DND-41 (cell line): Measurements from ENCODE around the gene PXN.

Source experiments
- ATAC-seq: fragments of 200-7000 bp; cut with Tn5 transposase; 3 replicates; pipeline ENCODE4 v1.9.1; 2021; ENCODE audit warnings: low read depth; ENCODE audit not compliant: insufficient read depth
- DNase-seq: peaks from one replicate; pipeline ENCODE4 v3.0.0-alpha.2; 2020
- H2AFZ ChIP-seq: 2 replicates; pipeline ENCODE4 v1.6.0; 2012; ENCODE audit warnings: low read depth, low read length
- H3K27ac ChIP-seq: 2 replicates; pipeline ENCODE4 v1.5.1; 2012; ENCODE audit warnings: low read length, inconsistent platforms
- H3K27me3 ChIP-seq: fragments of 200-600 bp; sonication (generic); 2 replicates; pipeline ENCODE4 v1.6.0; 2012; ENCODE audit warnings: low read length, mild to moderate bottlenecking, inconsistent platforms; ENCODE audit not compliant: insufficient read depth, poor library complexity
- H3K36me3 ChIP-seq: 2 replicates; pipeline ENCODE4 v1.5.1; 2012; ENCODE audit warnings: low read length, inconsistent platforms; ENCODE audit not compliant: insufficient read depth
- H3K4me1 ChIP-seq: 2 replicates; pipeline ENCODE4 v1.5.1; 2012; ENCODE audit warnings: mild to moderate bottlenecking, low read length; ENCODE audit not compliant: insufficient read depth
- H3K4me2 ChIP-seq: 2 replicates; pipeline ENCODE4 v1.6.0; 2012; ENCODE audit warnings: mild to moderate bottlenecking, moderate library complexity, low read length, inconsistent platforms; ENCODE audit not compliant: insufficient read depth
- H3K4me3 ChIP-seq, 2 experiments: fragments of 200-600 bp in 1 of 2; shearing (Covaris generic) in 1 of 2; 2 replicates each; pipeline ENCODE4 v1.5.1; 2012 to 2016; ENCODE audit warnings: inconsistent platforms in 2 of 2, low read length in 2 of 2, mild to moderate bottlenecking in 2 of 2, low read depth in 1 of 2, moderate library complexity in 1 of 2
- H3K79me2 ChIP-seq: 2 replicates; pipeline ENCODE4 v1.6.0; 2012; ENCODE audit warnings: low read length, inconsistent platforms; ENCODE audit not compliant: insufficient read depth
- H3K9ac ChIP-seq: 2 replicates; pipeline ENCODE4 v1.6.0; 2012; ENCODE audit warnings: low read depth, mild to moderate bottlenecking, inconsistent platforms, low read length, moderate library complexity
- H3K9me3 ChIP-seq: 2 replicates; pipeline ENCODE4 v1.5.1; 2012; ENCODE audit warnings: low read length, moderate library complexity, mild to moderate bottlenecking, inconsistent platforms; ENCODE audit not compliant: insufficient read depth, severe bottlenecking
- H4K20me1 ChIP-seq: 2 replicates; pipeline ENCODE4 v1.6.0; 2012; ENCODE audit warnings: low read length; ENCODE audit not compliant: insufficient read depth
- EZH2 ChIP-seq: IDR thresholded peaks from 3 replicates; pipeline ENCODE4 v1.6.1; 2012; ENCODE audit warnings: borderline replicate concordance, low read depth, mild to moderate bottlenecking, moderate library complexity, low read length, inconsistent platforms; ENCODE audit not compliant: severe bottlenecking
- TF ChIP-seq, protein P1 (sequence below): IDR thresholded peaks from 2 replicates; pipeline ENCODE4 v1.5.1; 2012; ENCODE audit warnings: borderline replicate concordance, low read length, moderate library complexity, mild to moderate bottlenecking; ENCODE audit not compliant: poor library complexity, severe bottlenecking; ENCODE audit errors: extremely low read depth

PXN gene

DNA sequence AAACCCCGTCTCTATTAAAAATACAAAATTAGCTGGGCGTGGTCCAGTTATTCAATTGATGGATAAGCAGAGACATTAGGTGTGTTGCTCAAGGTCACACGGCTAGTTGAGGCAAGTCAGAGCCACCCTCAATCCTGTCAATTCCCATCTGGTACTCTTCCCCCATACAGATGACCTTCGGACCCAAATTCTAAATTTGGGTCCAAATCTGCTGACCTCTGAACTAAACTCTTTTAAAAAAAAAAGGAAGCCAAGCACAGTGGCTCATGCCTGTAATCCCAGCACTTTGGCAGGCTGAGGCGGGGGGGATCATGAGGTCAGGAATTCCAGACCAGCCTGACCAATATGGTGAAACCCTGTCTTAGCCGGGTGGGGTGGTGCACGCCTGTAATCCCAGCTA lies 94.9 kb downstream of the PXN start:
- DNase-seq (no peak), ATAC-seq (no peak)
- no peak overlapping the region for H3K27ac ChIP-seq
- H4K20me1 ChIP-seq = peaks cover 6% of the 10 kb centered on the region; the same call in 1 of the 2 replicates
- no peaks in the 10 kb centered on the region for H3K4me1 ChIP-seq
- H3K9ac ChIP-seq = no peak overlapping the region
- H2AFZ ChIP-seq = no peak overlapping the region
- H3K79me2 ChIP-seq = no peaks in the 10 kb centered on the region
- no peak overlapping the region for H3K4me3 ChIP-seq
- TF ChIP-seq, protein P1, sequence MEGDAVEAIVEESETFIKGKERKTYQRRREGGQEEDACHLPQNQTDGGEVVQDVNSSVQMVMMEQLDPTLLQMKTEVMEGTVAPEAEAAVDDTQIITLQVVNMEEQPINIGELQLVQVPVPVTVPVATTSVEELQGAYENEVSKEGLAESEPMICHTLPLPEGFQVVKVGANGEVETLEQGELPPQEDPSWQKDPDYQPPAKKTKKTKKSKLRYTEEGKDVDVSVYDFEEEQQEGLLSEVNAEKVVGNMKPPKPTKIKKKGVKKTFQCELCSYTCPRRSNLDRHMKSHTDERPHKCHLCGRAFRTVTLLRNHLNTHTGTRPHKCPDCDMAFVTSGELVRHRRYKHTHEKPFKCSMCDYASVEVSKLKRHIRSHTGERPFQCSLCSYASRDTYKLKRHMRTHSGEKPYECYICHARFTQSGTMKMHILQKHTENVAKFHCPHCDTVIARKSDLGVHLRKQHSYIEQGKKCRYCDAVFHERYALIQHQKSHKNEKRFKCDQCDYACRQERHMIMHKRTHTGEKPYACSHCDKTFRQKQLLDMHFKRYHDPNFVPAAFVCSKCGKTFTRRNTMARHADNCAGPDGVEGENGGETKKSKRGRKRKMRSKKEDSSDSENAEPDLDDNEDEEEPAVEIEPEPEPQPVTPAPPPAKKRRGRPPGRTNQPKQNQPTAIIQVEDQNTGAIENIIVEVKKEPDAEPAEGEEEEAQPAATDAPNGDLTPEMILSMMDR = no peak
- no peak for TF ChIP-seq EZH2
- no peaks in the 10 kb centered on the region for H3K9me3 ChIP-seq
- H3K36me3 ChIP-seq = peaks cover 87% of the 10 kb centered on the region
- H3K4me2 ChIP-seq = no peak overlapping the region
- no peaks in the 10 kb centered on the region for H3K27me3 ChIP-seq

DNA sequence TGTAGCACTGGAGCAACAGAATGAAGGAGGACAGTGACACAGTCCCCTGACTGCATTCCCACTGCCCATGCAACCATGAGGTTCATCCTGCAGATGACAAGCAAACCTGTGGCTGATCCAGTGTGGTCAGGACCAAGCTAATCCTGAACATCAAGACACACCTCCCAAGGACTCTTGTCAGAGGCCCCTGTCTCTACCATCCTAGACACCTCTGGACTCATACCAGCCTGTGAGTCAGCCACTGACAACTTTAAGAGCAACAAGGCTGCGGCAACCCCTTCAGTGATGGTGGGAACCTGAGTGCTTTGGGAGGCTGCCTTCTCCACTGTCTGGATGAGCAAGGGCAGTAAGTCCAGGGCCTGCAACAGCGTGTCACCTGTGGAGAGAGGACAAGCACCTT lies 95.6 kb downstream of the PXN start:
- H3K27me3 ChIP-seq = no peaks in the 10 kb centered on the region
- H3K4me3 ChIP-seq = no peak overlapping the region
- no peaks in the 10 kb centered on the region for H3K79me2 ChIP-seq
- ATAC-seq (no peak), DNase-seq (no peak)
- no peaks in the 10 kb centered on the region for H3K9me3 ChIP-seq
- H3K36me3 ChIP-seq = peaks cover 86% of the 10 kb centered on the region
- peaks cover 3% of the 10 kb centered on the region; the same call in 1 of the 2 replicates for H4K20me1 ChIP-seq
- TF ChIP-seq, protein P1 = no peak
- no peak for TF ChIP-seq EZH2
- no peak overlapping the region for H3K4me2 ChIP-seq
- no peak overlapping the region for H3K9ac ChIP-seq
- H3K27ac ChIP-seq = no peak overlapping the region
- no peak overlapping the region for H2AFZ ChIP-seq
- no peaks in the 10 kb centered on the region for H3K4me1 ChIP-seq

DNA sequence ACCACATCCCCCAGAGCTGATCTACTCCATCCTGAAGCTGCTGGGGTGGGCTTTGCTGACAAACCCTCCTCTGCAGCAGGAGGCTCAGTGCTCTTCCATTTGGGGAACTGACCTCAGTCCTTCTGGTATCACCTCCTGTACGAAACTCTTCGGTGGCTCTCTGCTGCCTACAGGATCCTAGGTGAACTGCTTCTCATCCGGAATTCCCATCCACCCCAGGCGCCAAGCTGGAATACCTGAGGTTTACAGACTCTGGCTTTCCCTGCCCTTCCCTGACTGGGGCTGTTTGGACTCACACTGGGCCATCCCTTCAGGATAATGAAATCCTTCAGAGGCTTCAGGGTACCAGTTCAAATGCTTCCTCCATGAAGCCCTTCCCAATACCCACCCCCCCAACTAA lies 97.2 kb downstream of the PXN start:
- Histone ChIP-seq H3K79me2 (no peaks in the 10 kb centered on the region), H3K9me3 (no peaks in the 10 kb centered on the region), H2AFZ (no peak overlapping the region), H3K4me3 (no peak overlapping the region), H3K36me3 (peaks cover 83% of the 10 kb centered on the region), H3K27ac (no peak overlapping the region), H3K4me2 (no peak overlapping the region), H4K20me1 (peaks cover 3% of the 10 kb centered on the region; the same call in 1 of the 2 replicates), H3K9ac (no peak overlapping the region), H3K4me1 (no peaks in the 10 kb centered on the region), H3K27me3 (no peaks in the 10 kb centered on the region)
- DNase-seq (no peak), ATAC-seq (no peak)
- no peak for TF ChIP-seq EZH2
- TF ChIP-seq, protein P1 = no peak
